Measurements from ENCODE around the gene IL17B. TPM values are rescaled to one million over a fixed set of nuclear protein-coding genes. Genes with fewer than 3 reads are reported as not detected.

The IL17B gene
- total RNA-seq, 4 donors from 2014 or later = 1.2 TPM; not detected in 3

GRCh38 chr5:149379818-149380374 lies 804 bp upstream of the IL17B start:
- in situ Hi-C loops (cut with MboI; ENCODE audit: low sequenced_read_pairs in 4 of 4) (loop anchor here in 3 of 4 donors (5.0 to 10.0 kb wide), 5 partner anchors 55 to 187 kb away; no protein-coding TSS in a partner anchor), intact Hi-C loops (cut with DNase I; ENCODE audit: low total_unique reads) (no loop called here)
- no peak for TF ChIP-seq CTCF (IDR thresholded peaks at IDR 0.05 in 4 of 5, conservative IDR thresholded peaks at IDR 0.05 in 1 of 5)
- TF ChIP-seq POLR2A (IDR thresholded peaks at IDR 0.05) = no peak
- Histone ChIP-seq H3K4me3 (no peak overlapping the region), H3K27ac (peak overlapping the region in 1 of 4 donors; percentile 73), H3K4me1 (peaks cover 21 to 22% of the 10 kb centered on the region in 2 donors), H3K36me3 (no peaks in the 10 kb centered on the region), H3K27me3 (no peaks in the 10 kb centered on the region), H3K9me3 (no peaks in the 10 kb centered on the region)
- DNase-seq (no peak), ATAC-seq (no peak)

GRCh38 chr5:149378241-149378820 lies 761 bp downstream of the IL17B start:
- in situ Hi-C loops (cut with MboI; ENCODE audit: low sequenced_read_pairs in 4 of 4) (loop anchor here in 2 of 4 donors (5.0 to 10.0 kb wide), 3 partner anchors 54 to 184 kb away; no protein-coding TSS in a partner anchor), intact Hi-C loops (cut with DNase I; ENCODE audit: low total_unique reads) (no loop called here)
- no peak for DNase-seq
- H3K9me3 ChIP-seq = no peaks in the 10 kb centered on the region
- H3K4me3 ChIP-seq = no peak overlapping the region
- H3K27me3 ChIP-seq = no peaks in the 10 kb centered on the region
- no peak overlapping the region for H3K27ac ChIP-seq
- TF ChIP-seq POLR2A (IDR thresholded peaks at IDR 0.05) = no peak
- no peak for TF ChIP-seq CTCF (IDR thresholded peaks at IDR 0.05 in 4 of 5, conservative IDR thresholded peaks at IDR 0.05 in 1 of 5)
- H3K4me1 ChIP-seq = peaks cover 13 to 14% of the 10 kb centered on the region in 2 donors
- no peaks in the 10 kb centered on the region for H3K36me3 ChIP-seq
- ATAC-seq = no peak

- TF ChIP-seq POLR2A (IDR thresholded peaks at IDR 0.05) (no peak), CTCF (IDR thresholded peaks at IDR 0.05 in 4 of 5, conservative IDR thresholded peaks at IDR 0.05 in 1 of 5) (no peak)
- Histone ChIP-seq H3K4me3 (no peak overlapping the region), H3K36me3 (no peaks in the 10 kb centered on the region), H3K9me3 (no peaks in the 10 kb centered on the region), H3K4me1 (no peaks in the 10 kb centered on the region), H3K27me3 (no peaks in the 10 kb centered on the region), H3K27ac (no peak overlapping the region)
- in situ Hi-C loops (cut with MboI; ENCODE audit: low sequenced_read_pairs in 4 of 4) = loop anchor here in 2 of 4 donors (5.0 to 10.0 kb wide), 3 partner anchors 52 to 185 kb away; no protein-coding TSS in a partner anchor
- intact Hi-C loops (cut with DNase I; ENCODE audit: low total_unique reads) = no loop called here
- DNase-seq (no peak), ATAC-seq (no peak)
These were observed 2.2 kb downstream of the IL17B start for GRCh38 chr5:149376711-149377447.

- ATAC-seq (no peak), DNase-seq (no peak)
- Histone ChIP-seq H3K4me1 (peaks cover under 1 to 2% of the 10 kb centered on the region in 2 donors), H3K9me3 (no peaks in the 10 kb centered on the region), H3K4me3 (no peak overlapping the region), H3K27me3 (no peaks in the 10 kb centered on the region), H3K36me3 (no peaks in the 10 kb centered on the region), H3K27ac (no peak overlapping the region)
- in situ Hi-C loops (cut with MboI; ENCODE audit: low sequenced_read_pairs in 4 of 4) = loop anchor here in 2 of 4 donors (5.0 to 10.0 kb wide), 3 partner anchors 51 to 186 kb away; no protein-coding TSS in a partner anchor
- intact Hi-C loops (cut with DNase I; ENCODE audit: low total_unique reads) = no loop called here
- no peak for TF ChIP-seq CTCF (IDR thresholded peaks at IDR 0.05 in 4 of 5, conservative IDR thresholded peaks at IDR 0.05 in 1 of 5)
- no peak for TF ChIP-seq POLR2A (IDR thresholded peaks at IDR 0.05)
These were observed 3.0 kb downstream of the IL17B start for GRCh38 chr5:149376104-149376503.
